K562 (cell line): ENCODE measurements around the gene LRMDA. TPM values are rescaled to one million over a fixed set of nuclear protein-coding genes. Genes with fewer than 3 reads are reported as not detected.

ENCODE experiments used
- ATF4 ChIP-seq: fragments of 450-650 bp; formaldehyde crosslinking; IDR thresholded peaks from 2 replicates; pipeline ENCODE4 v1.4.0; 2022; ENCODE audit warnings: mild to moderate bottlenecking, moderate library complexity
- CCAR2 ChIP-seq: fragments of 200-400 bp; formaldehyde crosslinking; IDR thresholded peaks from 2 replicates; pipeline ENCODE4 v1.6.1; 2017; ENCODE audit warnings: mild to moderate bottlenecking, low read depth, low read length
- DDX20 ChIP-seq: fragments of 450-650 bp; IDR thresholded peaks from 2 replicates; pipeline ENCODE4 v1.6.1; 2016; ENCODE audit warnings: missing genetic modification characterization, low read depth, mild to moderate bottlenecking, missing compliant biosample characterization, moderate library complexity
- KAT7 ChIP-seq: sonication (generic); formaldehyde crosslinking; IDR thresholded peaks from 2 replicates; pipeline ENCODE4 v1.8.0; 2022; ENCODE audit warnings: missing genetic modification reagents, mild to moderate bottlenecking, borderline replicate concordance
- MLX ChIP-seq, 2 experiments: fragments of 450-650 bp in 1 of 2; sonication (generic) in 1 of 2; formaldehyde crosslinking; conservative IDR thresholded peaks; 2 replicates each; pipeline versions ENCODE4 v1.4.0 to v1.8.1; 2020 to 2022; ENCODE audit warnings: mild to moderate bottlenecking in 1 of 2, missing genetic modification reagents in 1 of 2
- NFXL1 ChIP-seq: fragments of 450-650 bp; formaldehyde crosslinking; IDR thresholded peaks from 2 replicates; pipeline ENCODE4 v1.4.0; 2021; ENCODE audit warnings: mild to moderate bottlenecking
- NR0B1 ChIP-seq: fragments of 450-650 bp; IDR thresholded peaks from one replicate; pipeline ENCODE4 v1.6.1; 2018; ENCODE audit warnings: mild to moderate bottlenecking, moderate library complexity; ENCODE audit not compliant: partially characterized antibody
- NR2C1 ChIP-seq, 2 experiments: fragments of 450-650 bp; IDR thresholded peaks; 2 replicates each; pipeline ENCODE4 v1.6.1; 2017; ENCODE audit warnings: mild to moderate bottlenecking in 2 of 2, antibody characterized with exemption in 1 of 2, inconsistent platforms in 1 of 2, missing compliant biosample characterization in 1 of 2, missing genetic modification characterization in 1 of 2
- REST ChIP-seq, 2 experiments: fragments of 450-650 bp; formaldehyde crosslinking in 1 of 2; IDR thresholded peaks; 2 replicates each; pipeline versions ENCODE4 v1.4.0 to v1.6.1; 2014 to 2020; ENCODE audit warnings: mild to moderate bottlenecking in 2 of 2, borderline replicate concordance in 1 of 2, low read depth in 1 of 2
- SFPQ ChIP-seq: fragments of 200-400 bp; formaldehyde crosslinking; IDR thresholded peaks from 2 replicates; pipeline ENCODE4 v1.6.1; 2017; ENCODE audit warnings: mild to moderate bottlenecking, low read depth, low read length, moderate library complexity
- ZNF324 ChIP-seq: fragments of 250-450 bp; sonication (Bioruptor Pico); IDR thresholded peaks from 2 replicates; pipeline ENCODE4 v1.4.0; 2020; ENCODE audit warnings: mild to moderate bottlenecking
- polyA plus RNA-seq, 8 experiments: library from polyadenylated mRNA; depleted of rRNA in 4 of 8; stranded (reverse) in 5 of 8; unstranded in 3 of 8; fragments of >200 nt; fragmentation: Nextera tagmentation in 2 of 8; fragmentation: Illumina TruSeq in 1 of 8; extraction: Ambion mirVana in 2 of 8; extraction: Trizol in 1 of 8; gene quantifications; 2 replicates each; pipeline versions ENCODE4 v1.2.1 to v1.2.3, GENCODE V29; 2011 to 2014; ENCODE audit warnings: inconsistent platforms in 1 of 8, missing spikeins in 1 of 8
- total RNA-seq, 7 experiments: library from RNA; depleted of rRNA in 6 of 7; stranded (reverse); fragments of >200 nt in 6 of 7; fragmentation: Illumina TruSeq in 2 of 7; extraction: Trizol in 2 of 7; gene quantifications; 2 replicates each; pipeline versions ENCODE4 v1.2.1 to v1.2.3, GENCODE V29; 2011 to 2021; ENCODE audit warnings: low replicate concordance in 1 of 7

Gene LRMDA
- total and polyA plus RNA-seq, 9 of the 15 experiments (the other 6 are each of a cell fraction or from before 2014, with no cell fraction given): 0.25 TPM; not detected in 8

- TF ChIP-seq REST (IDR thresholded peaks at IDR 0.05; ENCODE audit: borderline replicate concordance) (no peak), REST (CRISPR knock-in tag; IDR thresholded peaks at IDR 0.05; ENCODE audit: low read depth) (no peak), KAT7 (no peak), NR2C1 (IDR thresholded peaks at IDR 0.05) (no peak), NR2C1 (tag; IDR thresholded peaks at IDR 0.05) (no peak), NR0B1 (no peak), ZNF324 (CRISPR knock-in tag) (no peak), CCAR2 (no peak), DDX20 (tag) (no peak), NFXL1 (CRISPR knock-in tag) (no peak), MLX (CRISPR knock-in tag; conservative IDR thresholded peaks at IDR 0.05) (no peak), SFPQ (no peak), ATF4 (CRISPR knock-in tag) (peak; percentile 83)
These were observed 233.5 kb downstream of the LRMDA start (continued) for GRCh38 chr10:75664968-75665367.
